Measurements from ENCODE around the gene ATMIN. TPM values are rescaled to one million over a fixed set of nuclear protein-coding genes. Genes with fewer than 3 reads are reported as not detected.

ATMIN gene
- total and polyA plus RNA-seq, 2 of the 13 experiments (the other 11 are each of a cell fraction or from before 2014, with no cell fraction given) = 34.6 to 60.4 TPM

GRCh38 chr16:81076566-81077075, 41.0 kb downstream of the ATMIN start (continued):
- TF ChIP-seq SP1 (IDR thresholded peaks at IDR 0.05) = no peak
- peak; percentile 87; the same call in 1 of the 2 replicates for TF ChIP-seq SP1 (CRISPR knock-in tag; IDR thresholded peaks at IDR 0.05)
- no peak for TF ChIP-seq KMT2B (CRISPR knock-in tag; IDR thresholded peaks at IDR 0.05)

- peak within 1 kb of the TSS; percentile 43 for H2AFZ ChIP-seq (ENCODE audit: low read length)
- ChIA-PET CTCF (ENCODE audit: low intra/inter-chr PET ratio, low total read pairs) (interaction anchor here (2.0 kb wide), 1 partner anchor 42 kb away, joined by 7 read pairs; the partner anchor contains the start of gene ATMIN), POLR2A (interaction anchor here (0.5 to 2.6 kb wide), 21 partner anchors 8 to 370 kb away, joined by 3 to 21 read pairs (median 5); partner anchors contain the start of genes ATMIN, CENPN and CMC2)
- H3K27me3 ChIP-seq (ENCODE audit: control insufficient read depth in 1 of 2, insufficient read depth in 2 of 2, low read length in 2 of 2) = no peaks in the 10 kb centered on the region; a peak in 1 of 5 replicates
- in situ Hi-C loops (cut with HindIII; ENCODE audit: extremely low pct_ligation_motif_present, low pct_unique_long_range_greater_than_20kb) = no loop called here
- peaks cover 2 to 9% of the 10 kb centered on the region in 2 experiments; a peak in 4 of 5 replicates for H3K36me3 ChIP-seq (replicated peaks in 1 of 2; ENCODE audit: control insufficient read depth in 1 of 2, insufficient read depth in 2 of 2, low read length in 2 of 2)
- H3K4me1 ChIP-seq (ENCODE audit: insufficient read depth, low read length) = peaks cover 15% of the 10 kb centered on the region
- 16% methylated on average over 35 of the region's 59 CpGs for WGBS (ENCODE audit: low lambda C conversion rate)
- no peaks in the 10 kb centered on the region for H4K20me1 ChIP-seq (ENCODE audit: insufficient read depth, low read length)
- DNase-seq (ENCODE audit: low spot score) (peak; percentile 96), ATAC-seq (peak; percentile 96), FAIRE-seq (peak; percentile 80)
- peak within 1 kb of the TSS; percentile 85 for H3K27ac ChIP-seq (ENCODE audit: extremely low read length, insufficient read depth, low read length)
- TSS peak; percentile 94 for BruUV-seq (replicated peaks)
- no peaks in the 10 kb centered on the region for H3K9me3 ChIP-seq (ENCODE audit: low read length)
- peak within 1 kb of the TSS; percentile 88 for H3K9ac ChIP-seq (ENCODE audit: insufficient read depth, low read depth, low read length)
- intact Hi-C loops (cut with micrococcal nuclease; ENCODE audit: unreplicated experiment) = loop anchor here (1.0 kb wide), 1 partner anchor 42 kb away; the partner anchor contains the start of gene ATMIN
- no peaks in the 10 kb centered on the region for H3K79me2 ChIP-seq (ENCODE audit: insufficient read depth, low read length)
- H3K4me2 ChIP-seq (ENCODE audit: low read depth, low read length) = peak within 1 kb of the TSS; percentile 94
- H3K4me3 ChIP-seq (replicated peaks in 1 of 3; ENCODE audit: insufficient read depth in 1 of 3, low read depth in 2 of 3, low read length in 3 of 3) = peak within 1 kb of the TSS; percentile 81 to 85 (median 81)
- TF ChIP-seq ZNF644 (CRISPR knock-in tag; IDR thresholded peaks at IDR 0.05; ENCODE audit: low read depth) = no peak
- TF ChIP-seq GMEB2 (CRISPR knock-in tag; IDR thresholded peaks at IDR 0.05; ENCODE audit: low read depth) = 0 out of 2 replicates have a peak, but pooled peaks have one; percentile 39
- TF ChIP-seq ZFP41 (CRISPR knock-in tag; IDR thresholded peaks at IDR 0.05; ENCODE audit: borderline replicate concordance) = no peak; the same call in 1 of the 2 replicates
- peak; percentile 89 for TF ChIP-seq ZNF430 (CRISPR knock-in tag; IDR thresholded peaks at IDR 0.05)
- TF ChIP-seq HDAC1 (CRISPR knock-in tag; IDR thresholded peaks at IDR 0.05) = peak; percentile 99
- TF ChIP-seq THRA (CRISPR knock-in tag; IDR thresholded peaks at IDR 0.05; ENCODE audit: borderline replicate concordance) = peak; percentile 26; the same call in 1 of the 2 replicates
- no peak for TF ChIP-seq SOX6 (IDR thresholded peaks at IDR 0.05)
- TF ChIP-seq SOX6 (CRISPR knock-in tag; IDR thresholded peaks at IDR 0.05) = peak; percentile 62; the same call in 1 of the 2 replicates
- TF ChIP-seq MED13 (CRISPR knock-in tag; IDR thresholded peaks at IDR 0.05) = no peak
- peak; percentile 41 for TF ChIP-seq ZNF12 (CRISPR knock-in tag; IDR thresholded peaks at IDR 0.05)
- no peak for TF ChIP-seq MZF1 (CRISPR knock-in tag; IDR thresholded peaks at IDR 0.05; ENCODE audit: borderline replicate concordance)
- no peak for TF ChIP-seq GPBP1L1 (CRISPR knock-in tag; IDR thresholded peaks at IDR 0.05)
- TF ChIP-seq ZNF773 (CRISPR knock-in tag; IDR thresholded peaks at IDR 0.05; ENCODE audit: borderline replicate concordance) = no peak
- TF ChIP-seq ZBTB3 (CRISPR knock-in tag; IDR thresholded peaks at IDR 0.05; ENCODE audit: borderline replicate concordance, low read depth) = no peak
These were observed 41.7 kb downstream of the ATMIN start, which contains the start of gene C16orf46 for GRCh38 chr16:81077076-81077940. Gene C16orf46, minus strand, starts transcription at chr16:81077238. Its CDS starts 13,283 bp downstream, at chr16:81063955.
